Measurements from ENCODE around the gene MEAF6.
A peak's percentile ranks its signal among the peaks of the same experiment; 100 is the strongest.

GRCh38 chr1:37479255-37480124 is 35.1 kb downstream of the MEAF6 start:
- TF ChIP-seq POLR2A (IDR thresholded peaks at IDR 0.05; ENCODE audit: low read depth, low read length) (peak; percentile 82), TAF1 (IDR thresholded peaks at IDR 0.05; ENCODE audit: borderline replicate concordance, low read depth, low read length) (peak; percentile 59; the same call in 1 of the 2 replicates), POLR2AphosphoS5 (IDR thresholded peaks at IDR 0.05; ENCODE audit: low read depth, low read length) (peak; percentile 52; the same call in 1 of the 2 replicates)

Measured in GM12892 (cell line).